Bronchial epithelial cell (primary cell): ENCODE data around the gene GJA3. TPM values are rescaled to one million over a fixed set of nuclear protein-coding genes. Genes with fewer than 3 reads are reported as not detected.

Experiments
- DNase-seq: peaks from one replicate; pipeline ENCODE4 v3.0.0-alpha.2; 2010; ENCODE audit warnings: low read depth
- FAIRE-seq: peaks from 2 replicates; lab custom pipeline; 2011; peaks lifted over from hg19 to GRCh38; lab: Jason Lieb, UNC
- H3K27me3 ChIP-seq: 2 replicates; pipeline ENCODE4 v1.5.1; 2011; ENCODE audit warnings: low read length; ENCODE audit not compliant: control insufficient read depth, insufficient read depth
- H3K36me3 ChIP-seq: 2 replicates; pipeline ENCODE4 v1.5.1; 2011; ENCODE audit warnings: low read length; ENCODE audit not compliant: control insufficient read depth, insufficient read depth
- H3K4me3 ChIP-seq: 2 replicates; pipeline ENCODE4 v1.5.1; 2011; ENCODE audit warnings: mild to moderate bottlenecking, low read depth, low read length, control low read depth
- CTCF ChIP-seq: IDR thresholded peaks from 2 replicates; pipeline ENCODE4 v1.5.1; 2011; ENCODE audit warnings: mild to moderate bottlenecking, moderate library complexity, low read length, control low read depth, inconsistent platforms; ENCODE audit not compliant: insufficient read depth, severe bottlenecking
- total RNA-seq: library from RNA; depleted of rRNA; stranded (reverse); fragments of >200 nt; gene quantifications from 2 replicates; pipeline ENCODE4 v1.2.1, GENCODE V29; 2014

Gene GJA3
- total RNA-seq = 0.26 and 1.5 TPM in 2 replicates

DNA sequence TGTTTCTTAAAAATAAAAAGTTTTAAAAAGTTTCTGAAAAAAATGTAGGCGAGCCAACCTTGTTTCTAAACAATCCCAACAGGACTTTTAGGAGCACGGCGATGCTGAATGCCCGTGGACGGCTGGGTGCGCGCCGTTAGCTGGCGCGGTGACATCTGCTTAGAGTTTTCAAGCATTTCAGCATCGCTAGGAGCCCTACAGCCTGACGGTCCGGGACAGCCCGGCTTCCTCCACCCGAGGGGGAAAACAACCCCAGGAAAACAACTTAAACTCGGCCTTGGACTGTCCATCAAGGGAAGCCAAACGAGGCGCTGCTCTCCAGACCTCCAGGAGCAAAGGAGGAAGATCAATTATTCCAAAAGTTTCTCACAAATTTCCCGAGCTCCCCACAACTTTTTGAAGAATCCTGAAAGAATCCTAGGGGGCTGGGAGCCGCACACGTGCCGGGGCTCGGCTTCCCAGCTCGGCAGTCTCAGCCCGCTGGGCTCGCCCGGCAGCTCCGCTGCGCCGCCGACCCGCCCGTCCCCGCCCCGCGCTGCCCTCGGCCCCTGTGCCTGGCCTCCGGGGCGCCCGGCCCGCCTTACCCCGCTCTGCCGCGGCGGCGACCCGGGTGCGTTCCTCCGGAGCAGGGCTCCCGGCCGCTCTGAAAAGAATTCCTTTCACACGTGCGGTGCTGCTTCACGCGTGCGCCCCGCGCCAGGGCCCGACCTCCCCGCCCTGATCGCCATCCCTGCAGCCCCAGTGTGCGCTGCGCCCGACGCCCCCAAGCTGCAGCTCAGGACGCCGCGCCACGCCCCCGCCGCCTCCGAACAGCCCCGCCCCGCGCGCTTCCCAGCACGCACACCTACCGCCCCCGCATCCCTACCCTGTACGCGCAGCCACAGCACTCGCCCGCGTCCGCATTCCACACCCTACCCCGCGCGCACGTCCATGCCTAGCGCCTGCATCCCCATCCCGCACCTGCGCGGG is at the start of gene GJA3:
TSS of gene GJA3 (minus strand) at position 747 of the 969 bp plus-strand sequence. CDS start 17,764 bp downstream, outside the sequence.
- no peak for FAIRE-seq
- Histone ChIP-seq H3K4me3 (peak within 1 kb of the TSS; percentile 46), H3K36me3 (no peaks in the 10 kb centered on the region), H3K27me3 (peaks cover 6% of the 10 kb centered on the region)
- TF ChIP-seq CTCF = no peak
- peak; percentile 35 for DNase-seq

DNA sequence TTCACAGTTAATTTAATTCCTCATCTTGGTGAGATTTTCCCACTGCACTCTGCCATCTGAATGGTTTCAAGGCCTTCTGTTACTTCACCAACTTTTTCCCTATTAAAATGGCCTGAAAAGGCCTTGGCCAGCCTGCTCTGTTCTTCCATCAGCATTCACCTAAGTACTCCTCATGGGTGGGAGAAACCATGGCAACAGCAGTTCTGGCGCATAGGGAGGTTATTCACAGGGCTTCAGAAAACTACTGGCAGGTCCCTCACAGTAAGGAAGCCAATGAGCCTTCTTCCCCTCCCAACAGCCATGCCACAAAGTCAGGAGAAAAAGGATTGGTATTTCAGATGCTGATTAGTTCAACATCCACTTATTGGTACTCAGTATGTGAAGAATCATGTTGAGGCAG is 49.1 kb upstream of the GJA3 start:
- H3K36me3 ChIP-seq = no peaks in the 10 kb centered on the region
- no peak for DNase-seq
- peak; percentile 79 for FAIRE-seq
- no peaks in the 10 kb centered on the region for H3K27me3 ChIP-seq
- no peak overlapping the region for H3K4me3 ChIP-seq
- no peak for TF ChIP-seq CTCF

DNA sequence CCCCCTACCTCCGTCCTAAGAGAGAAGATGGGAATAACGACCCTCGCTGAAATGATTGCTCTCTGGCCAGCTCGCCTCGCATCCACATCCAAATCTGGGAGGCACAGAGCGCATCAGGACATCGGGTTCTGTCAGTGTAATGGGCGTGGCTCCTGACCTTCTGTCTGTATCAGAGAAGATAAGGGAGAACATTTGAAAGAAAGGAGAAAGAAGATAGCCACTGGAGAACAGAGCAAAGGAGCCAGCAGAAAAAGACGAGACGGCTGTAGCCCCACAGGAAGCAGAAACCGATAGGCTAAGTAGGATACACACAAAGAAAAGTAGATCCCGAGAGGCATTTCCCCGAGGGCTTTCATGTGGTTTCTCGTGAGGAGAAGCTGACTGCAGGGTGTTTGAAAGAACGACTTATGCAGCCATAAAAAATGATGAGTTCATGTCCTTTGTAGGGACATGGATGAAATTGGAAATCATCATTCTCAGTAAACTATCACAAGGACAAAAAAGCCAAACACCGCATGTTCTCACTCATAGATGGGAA is 45.9 kb upstream of the GJA3 start:
- H3K36me3 ChIP-seq = no peaks in the 10 kb centered on the region
- H3K27me3 ChIP-seq = no peaks in the 10 kb centered on the region
- no peak overlapping the region for H3K4me3 ChIP-seq
- DNase-seq (no peak), FAIRE-seq (no peak)
- TF ChIP-seq CTCF = no peak

DNA sequence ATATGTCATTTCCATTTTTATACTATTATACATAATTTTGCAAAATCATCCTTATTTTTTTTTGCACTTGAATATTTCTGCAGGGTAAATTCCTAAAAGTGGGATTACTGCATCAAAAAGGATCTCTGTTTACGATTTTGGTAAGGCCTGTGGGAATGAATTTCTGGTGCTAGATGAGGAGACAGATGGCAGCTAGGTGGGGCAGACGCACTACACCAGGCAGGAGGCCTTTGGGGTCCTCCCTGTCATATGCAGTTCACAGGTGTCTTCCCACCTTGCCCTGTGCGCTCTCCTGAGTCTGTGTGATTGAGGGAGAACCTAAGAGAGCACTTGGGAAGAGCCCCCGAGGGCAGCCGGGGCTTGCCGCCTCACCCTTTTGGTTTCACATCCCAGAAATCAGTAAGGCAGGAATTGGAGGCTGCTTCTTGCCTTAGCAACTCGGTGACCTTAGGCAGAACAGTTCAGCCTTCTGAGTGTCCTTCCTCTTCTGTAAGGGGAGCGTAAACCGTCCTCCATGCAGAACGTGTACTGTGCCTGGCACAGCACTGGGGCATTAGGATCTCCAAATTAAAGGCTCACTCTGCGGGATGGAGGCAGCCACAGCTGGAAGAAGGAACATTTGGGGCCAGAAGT is 45.3 kb upstream of the GJA3 start:
- TF ChIP-seq CTCF = no peak
- Histone ChIP-seq H3K27me3 (no peaks in the 10 kb centered on the region), H3K36me3 (no peaks in the 10 kb centered on the region), H3K4me3 (no peak overlapping the region)
- FAIRE-seq = no peak
- DNase-seq = no peak

GRCh38 chr13:20198781-20199180 is 37.9 kb upstream of the GJA3 start:
- TF ChIP-seq CTCF = no peak
- Histone ChIP-seq H3K27me3 (no peaks in the 10 kb centered on the region), H3K4me3 (no peak overlapping the region), H3K36me3 (no peaks in the 10 kb centered on the region)
- no peak for FAIRE-seq
- peak; percentile 63 for DNase-seq
